Measurements from ENCODE around the gene ALOX5AP. TPM values are rescaled to one million over a fixed set of nuclear protein-coding genes. Genes with fewer than 3 reads are reported as not detected.

ALOX5AP gene
- total RNA-seq, 1 experiment from 2014 or later: not detected

- no TSS peak for BruUV-seq (replicated peaks)
These were observed 3.8 kb upstream of the ALOX5AP start for GRCh38 chr13:30731361-30732045.

GRCh38 chr13:30732046-30732390 is 3.3 kb upstream of the ALOX5AP start:
- TF ChIP-seq CTCF (conservative IDR thresholded peaks at IDR 0.05; ENCODE audit: low read depth, low read length): no peak
- TF ChIP-seq EZH2 (IDR thresholded peaks at IDR 0.05; ENCODE audit: borderline replicate concordance, low read depth, low read length, poor library complexity, severe bottlenecking): no peak
- ChIA-PET POLR2A (ENCODE audit: low non-redundant PET) (no interaction called here), CTCF (no interaction called here)
- no peaks in the 10 kb centered on the region for H3K9me3 ChIP-seq (ENCODE audit: low read depth, low read length, poor library complexity, severe bottlenecking)
- H3K4me3 ChIP-seq (ENCODE audit: low read depth, low read length, poor library complexity, severe bottlenecking): no peak overlapping the region
- H3K36me3 ChIP-seq (ENCODE audit: insufficient read depth, low read length, poor library complexity, severe bottlenecking): no peaks in the 10 kb centered on the region
- intact Hi-C loops (cut with micrococcal nuclease; ENCODE audit: unreplicated experiment): no loop called here
- no peaks in the 10 kb centered on the region for H3K27me3 ChIP-seq (replicated peaks; ENCODE audit: insufficient read depth, low read depth, low read length, poor library complexity)
- DNase-seq (ENCODE audit: low spot score): no peak
- no peaks in the 10 kb centered on the region for H3K4me1 ChIP-seq (ENCODE audit: insufficient read depth, low read length, poor library complexity, severe bottlenecking)
- H3K27ac ChIP-seq (ENCODE audit: low read depth, low read length, poor library complexity, severe bottlenecking): no peak overlapping the region
- BruUV-seq (replicated peaks): no TSS peak

More at GRCh38 chr13:30731361-30732045, 3.8 kb upstream of the ALOX5AP start:
- CTCF ChIA-PET: no interaction called here
- no peak for TF ChIP-seq CTCF (conservative IDR thresholded peaks at IDR 0.05; ENCODE audit: low read depth, low read length)
- TF ChIP-seq EZH2 (IDR thresholded peaks at IDR 0.05; ENCODE audit: borderline replicate concordance, low read depth, low read length, poor library complexity, severe bottlenecking): no peak
- POLR2A ChIA-PET (ENCODE audit: low non-redundant PET): no interaction called here
- H3K36me3 ChIP-seq (ENCODE audit: insufficient read depth, low read length, poor library complexity, severe bottlenecking): no peaks in the 10 kb centered on the region
- DNase-seq (ENCODE audit: low spot score): no peak
- H3K4me3 ChIP-seq (ENCODE audit: low read depth, low read length, poor library complexity, severe bottlenecking): no peak overlapping the region
- intact Hi-C loops (cut with micrococcal nuclease; ENCODE audit: unreplicated experiment): no loop called here
- no peak overlapping the region for H3K27ac ChIP-seq (ENCODE audit: low read depth, low read length, poor library complexity, severe bottlenecking)
- H3K27me3 ChIP-seq (replicated peaks; ENCODE audit: insufficient read depth, low read depth, low read length, poor library complexity): no peaks in the 10 kb centered on the region
- H3K4me1 ChIP-seq (ENCODE audit: insufficient read depth, low read length, poor library complexity, severe bottlenecking): no peaks in the 10 kb centered on the region
- H3K9me3 ChIP-seq (ENCODE audit: low read depth, low read length, poor library complexity, severe bottlenecking): no peaks in the 10 kb centered on the region

- Histone ChIP-seq H3K9me3 (ENCODE audit: low read depth, low read length, poor library complexity, severe bottlenecking) (no peaks in the 10 kb centered on the region), H3K4me3 (ENCODE audit: low read depth, low read length, poor library complexity, severe bottlenecking) (no peak overlapping the region), H3K4me1 (ENCODE audit: insufficient read depth, low read length, poor library complexity, severe bottlenecking) (peaks cover 7% of the 10 kb centered on the region), H3K27ac (ENCODE audit: low read depth, low read length, poor library complexity, severe bottlenecking) (no peak overlapping the region), H3K27me3 (replicated peaks; ENCODE audit: insufficient read depth, low read depth, low read length, poor library complexity) (no peaks in the 10 kb centered on the region), H3K36me3 (ENCODE audit: insufficient read depth, low read length, poor library complexity, severe bottlenecking) (no peaks in the 10 kb centered on the region)
- TF ChIP-seq CTCF (conservative IDR thresholded peaks at IDR 0.05; ENCODE audit: low read depth, low read length) (no peak), EZH2 (IDR thresholded peaks at IDR 0.05; ENCODE audit: borderline replicate concordance, low read depth, low read length, poor library complexity, severe bottlenecking) (no peak)
- ChIA-PET CTCF (no interaction called here), POLR2A (ENCODE audit: low non-redundant PET) (no interaction called here)
- BruUV-seq (replicated peaks): no TSS peak
- intact Hi-C loops (cut with micrococcal nuclease; ENCODE audit: unreplicated experiment): no loop called here
- DNase-seq (ENCODE audit: low spot score): no peak
These were observed 904 bp upstream of the ALOX5AP start for GRCh38 chr13:30734439-30734838.
